GM10266 (cell line): ENCODE measurements around the gene BCAN.

ENCODE experiments used
- DNase-seq: peaks from one replicate; pipeline ENCODE4 v3.0.0; 2012; ENCODE audit errors: extremely low spot score
- TF ChIP-seq, protein P1 (sequence below): IDR thresholded peaks from 2 replicates; pipeline ENCODE4 v1.5.1; 2012; ENCODE audit warnings: mild to moderate bottlenecking, low read depth; ENCODE audit not compliant: control insufficient read depth, insufficient read depth; ENCODE audit errors: missing control alignments

The BCAN gene

DNA sequence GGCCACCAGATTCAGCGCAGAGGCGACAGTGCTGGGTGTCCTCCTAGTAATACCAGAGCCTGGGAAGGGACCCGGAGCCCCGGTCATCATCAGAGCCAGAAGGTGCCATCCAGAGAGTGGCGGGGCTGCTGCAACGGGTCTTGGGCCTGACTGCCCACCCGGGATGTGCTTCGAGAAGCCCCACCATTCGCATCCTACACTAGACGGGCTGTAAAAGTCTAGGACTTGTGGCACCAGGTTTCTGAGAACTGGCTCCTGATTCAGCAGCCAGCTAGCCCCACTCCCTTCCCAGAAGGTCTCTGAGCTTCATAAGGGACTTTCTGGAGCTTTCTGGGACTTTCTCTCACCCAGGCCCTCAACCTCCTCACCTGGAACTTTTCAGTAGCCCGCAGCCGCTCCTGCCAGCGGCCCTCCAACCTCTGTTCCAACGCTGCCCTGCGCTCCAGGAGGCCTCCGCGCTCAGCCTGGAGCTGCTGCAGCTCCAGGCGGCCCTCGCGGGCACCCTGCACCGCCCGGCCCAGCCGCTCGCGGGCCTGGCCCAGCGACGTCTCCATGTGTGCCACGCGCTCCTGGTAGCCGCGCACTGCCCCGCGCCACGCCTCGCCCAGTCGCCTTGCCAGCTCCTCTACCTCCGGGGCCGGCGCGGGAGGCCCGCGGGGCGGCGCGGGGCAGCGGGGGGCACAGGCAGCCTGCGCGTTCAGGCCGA, 34.4 kb downstream of the BCAN start:
- no peak for DNase-seq
- TF ChIP-seq, protein P1, sequence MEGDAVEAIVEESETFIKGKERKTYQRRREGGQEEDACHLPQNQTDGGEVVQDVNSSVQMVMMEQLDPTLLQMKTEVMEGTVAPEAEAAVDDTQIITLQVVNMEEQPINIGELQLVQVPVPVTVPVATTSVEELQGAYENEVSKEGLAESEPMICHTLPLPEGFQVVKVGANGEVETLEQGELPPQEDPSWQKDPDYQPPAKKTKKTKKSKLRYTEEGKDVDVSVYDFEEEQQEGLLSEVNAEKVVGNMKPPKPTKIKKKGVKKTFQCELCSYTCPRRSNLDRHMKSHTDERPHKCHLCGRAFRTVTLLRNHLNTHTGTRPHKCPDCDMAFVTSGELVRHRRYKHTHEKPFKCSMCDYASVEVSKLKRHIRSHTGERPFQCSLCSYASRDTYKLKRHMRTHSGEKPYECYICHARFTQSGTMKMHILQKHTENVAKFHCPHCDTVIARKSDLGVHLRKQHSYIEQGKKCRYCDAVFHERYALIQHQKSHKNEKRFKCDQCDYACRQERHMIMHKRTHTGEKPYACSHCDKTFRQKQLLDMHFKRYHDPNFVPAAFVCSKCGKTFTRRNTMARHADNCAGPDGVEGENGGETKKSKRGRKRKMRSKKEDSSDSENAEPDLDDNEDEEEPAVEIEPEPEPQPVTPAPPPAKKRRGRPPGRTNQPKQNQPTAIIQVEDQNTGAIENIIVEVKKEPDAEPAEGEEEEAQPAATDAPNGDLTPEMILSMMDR = no peak

DNA sequence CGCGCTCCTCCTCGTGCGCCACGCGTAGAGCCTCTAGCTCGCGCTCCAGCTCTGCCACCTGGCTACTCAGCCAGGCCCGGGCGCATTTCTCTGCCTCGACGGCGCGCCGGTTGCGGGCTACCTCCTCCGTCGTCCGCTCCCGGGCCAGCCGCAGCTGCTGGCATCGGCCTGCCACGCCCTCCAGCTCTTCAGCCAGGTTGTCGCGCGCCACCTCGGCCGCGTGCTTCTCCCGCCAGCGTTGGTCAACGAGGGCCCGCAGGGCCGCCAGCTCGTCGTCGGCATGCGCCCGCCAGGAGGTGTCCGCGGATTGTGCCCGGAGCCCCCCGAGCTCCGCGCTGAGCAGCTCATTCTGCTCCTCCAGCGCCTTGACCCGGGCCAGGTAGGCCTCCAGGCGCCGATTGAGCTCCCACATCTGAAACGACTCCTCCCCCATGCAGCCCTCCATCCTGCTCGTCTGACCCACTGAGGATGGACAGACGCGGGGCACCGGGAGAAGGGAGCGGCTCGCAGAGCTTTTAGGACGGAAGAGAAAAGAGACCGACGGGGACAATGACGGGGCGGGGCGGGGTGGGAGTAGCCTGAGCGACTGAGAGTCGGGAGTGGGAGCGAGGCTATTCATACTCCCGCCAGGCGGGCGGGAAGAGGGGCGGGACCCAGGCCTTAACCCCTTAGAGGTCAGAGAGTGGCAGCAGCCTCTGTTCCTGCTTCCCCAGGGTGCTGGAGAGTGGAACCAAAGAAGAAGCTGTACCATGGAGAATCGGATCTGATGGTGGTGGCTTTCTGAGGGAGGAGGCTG, 35.1 kb downstream of the BCAN start, which contains the start of gene NES:
NES (minus strand) TSS at position 588 of the 796 bp plus-strand sequence; CDS start at position 445, 143 bp downstream.
- TF ChIP-seq, protein P1 = no peak
- DNase-seq = no peak

DNA sequence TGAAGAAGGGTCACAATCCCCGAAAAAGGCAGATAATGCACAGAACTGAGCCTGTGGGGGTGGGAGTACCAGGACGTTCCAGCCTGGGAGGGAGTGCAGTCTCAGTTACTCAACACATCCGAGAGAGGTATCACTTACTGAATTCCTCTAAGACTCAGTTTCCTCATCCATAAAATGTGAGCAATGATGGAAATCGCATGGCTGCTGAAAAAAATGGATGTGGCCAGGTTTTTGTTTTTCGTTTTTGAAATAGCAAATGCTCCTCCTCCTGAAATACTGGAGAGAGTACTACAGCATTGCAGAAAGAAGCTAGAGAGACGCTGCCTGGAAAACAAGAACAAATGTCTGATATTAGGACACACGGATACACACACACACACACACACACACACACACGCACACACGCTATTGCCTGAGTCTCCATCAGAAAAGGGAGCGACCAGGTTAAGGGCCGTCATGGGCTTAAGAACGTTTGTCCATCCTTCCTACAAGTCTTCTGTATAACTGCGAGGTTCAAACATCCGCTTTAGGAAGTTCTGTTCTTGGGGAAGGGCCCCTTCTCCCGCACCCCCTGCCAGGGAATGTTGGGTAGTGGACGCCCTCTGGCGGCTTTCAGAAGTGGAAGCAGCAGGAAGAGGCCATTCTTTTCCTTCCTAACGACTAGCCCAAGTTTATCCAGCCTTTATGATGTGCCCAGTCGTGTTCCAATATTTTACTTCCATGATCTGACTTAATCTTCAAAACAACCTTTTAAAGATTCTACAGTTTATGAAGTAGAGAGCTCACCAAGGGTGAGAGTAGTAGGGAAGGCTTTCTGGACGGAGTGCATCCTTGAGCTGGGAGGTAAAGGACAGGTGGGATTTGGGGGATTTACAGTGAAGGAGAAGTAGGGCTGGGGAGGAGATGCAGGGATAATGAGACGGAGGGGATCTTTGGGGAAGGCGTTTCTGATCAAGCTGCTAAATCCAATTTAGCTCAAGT, 36.0 kb downstream of the BCAN start:
- TF ChIP-seq, protein P1 = peak; percentile 77
- peak; percentile 79 for DNase-seq

DNA sequence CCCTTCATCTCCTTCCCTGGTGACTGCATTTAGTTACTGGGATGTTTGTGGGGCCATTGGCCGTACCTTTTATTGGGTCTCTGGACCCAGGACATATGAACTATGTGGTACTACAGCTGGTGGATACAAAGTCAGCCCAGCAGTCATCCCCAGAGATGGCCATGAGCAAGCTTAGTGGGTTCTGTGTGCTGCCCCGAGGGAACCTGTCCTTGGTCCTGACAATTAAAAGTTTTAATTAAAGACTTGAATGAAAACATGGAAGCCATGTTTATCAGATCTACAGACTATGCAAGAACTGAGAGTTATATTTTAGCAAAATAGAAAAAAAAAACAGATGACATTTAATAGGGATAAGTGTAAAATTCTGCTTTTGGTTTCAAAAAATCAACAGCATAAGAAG, 38.1 kb downstream of the BCAN start:
- TF ChIP-seq, protein P1 = no peak
- no peak for DNase-seq

DNA sequence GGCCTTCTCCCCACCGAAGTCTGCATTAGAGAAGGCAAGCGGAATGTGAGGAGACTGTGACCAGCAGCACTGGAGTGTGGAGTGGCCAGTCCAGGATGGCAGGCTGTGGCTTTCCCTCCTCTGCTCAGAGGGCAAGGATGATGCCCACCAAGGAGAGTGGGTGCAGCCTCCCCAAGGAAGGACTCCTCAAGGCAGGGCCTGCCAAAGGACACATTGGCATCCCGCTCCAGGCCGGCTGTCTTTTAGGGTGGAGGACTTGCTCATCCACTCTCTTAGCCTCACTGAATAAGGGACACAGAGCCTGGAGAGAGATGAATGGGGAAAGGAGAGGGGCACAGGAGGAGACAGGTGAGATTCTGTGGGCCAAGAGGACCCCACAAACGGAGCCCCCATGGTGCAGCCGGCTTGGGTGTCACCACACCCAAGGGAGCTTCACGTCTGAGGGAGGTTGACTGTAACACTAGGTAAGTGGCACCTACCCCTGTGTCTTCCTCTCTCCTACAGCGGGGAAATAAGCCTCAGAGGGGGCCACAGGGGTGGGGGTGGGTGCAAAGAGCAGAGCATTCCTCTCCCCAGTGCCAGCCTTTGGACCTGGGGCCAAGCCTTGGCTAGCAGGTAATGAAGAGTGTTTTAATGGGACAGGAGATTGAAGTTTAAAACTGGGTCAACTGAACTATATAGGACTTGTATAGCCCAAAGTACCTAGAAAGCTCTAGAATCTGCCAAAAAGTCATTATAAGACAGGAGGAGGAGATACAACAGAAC, 39.5 kb downstream of the BCAN start:
- TF ChIP-seq, protein P1 = no peak

DNA sequence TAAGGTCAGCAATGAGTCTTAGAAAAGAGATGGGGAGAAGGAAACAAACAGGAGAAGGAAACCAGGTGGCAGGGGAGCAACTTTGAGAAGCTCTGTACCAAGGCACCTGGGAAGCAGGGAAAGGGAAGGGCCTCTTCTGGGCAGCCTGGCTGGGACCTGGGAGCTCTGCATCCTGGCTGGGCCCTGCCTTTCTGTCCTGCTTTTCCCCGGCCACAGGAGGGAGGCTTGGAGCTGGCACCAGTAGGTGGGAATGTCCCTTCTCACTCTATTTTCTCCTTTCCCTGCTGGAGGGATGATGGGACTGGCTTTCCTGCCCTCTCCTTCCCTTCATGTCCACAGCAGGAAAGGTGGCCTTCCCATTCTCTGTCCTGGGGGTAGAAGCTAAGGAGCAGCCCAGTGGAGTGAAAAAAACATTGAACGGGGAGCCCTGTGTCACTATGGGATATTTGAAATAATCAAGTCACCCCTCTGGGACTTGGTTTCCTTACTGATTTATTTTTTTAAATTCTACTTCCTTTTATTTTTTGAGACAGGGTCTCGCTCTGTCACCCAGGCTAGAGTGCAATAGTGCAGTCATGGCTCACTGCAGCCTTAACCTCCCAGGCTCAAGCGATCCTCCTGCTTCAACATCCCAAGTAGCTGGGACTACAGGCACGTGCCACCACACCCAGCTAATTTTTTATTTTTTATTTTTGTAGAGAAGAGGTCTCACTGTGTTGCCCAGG, 40.4 kb downstream of the BCAN start:
- DNase-seq = no peak
- TF ChIP-seq, protein P1 = no peak

More for the DNA sequence above, 39.5 kb downstream of the BCAN start:
- no peak for DNase-seq
